ENCODE data around the gene FGFR2.

Gene FGFR2

GRCh38 chr10:121595351-121595805 is 2.9 kb downstream of the FGFR2 start:
- TF ChIP-seq CTCF (IDR thresholded peaks at IDR 0.05) = no peak
- no peak for DNase-seq (ENCODE audit: low spot score)
- Histone ChIP-seq H3K4me3 (no peak overlapping the region), H3K27ac (no peak overlapping the region)

DNA sequence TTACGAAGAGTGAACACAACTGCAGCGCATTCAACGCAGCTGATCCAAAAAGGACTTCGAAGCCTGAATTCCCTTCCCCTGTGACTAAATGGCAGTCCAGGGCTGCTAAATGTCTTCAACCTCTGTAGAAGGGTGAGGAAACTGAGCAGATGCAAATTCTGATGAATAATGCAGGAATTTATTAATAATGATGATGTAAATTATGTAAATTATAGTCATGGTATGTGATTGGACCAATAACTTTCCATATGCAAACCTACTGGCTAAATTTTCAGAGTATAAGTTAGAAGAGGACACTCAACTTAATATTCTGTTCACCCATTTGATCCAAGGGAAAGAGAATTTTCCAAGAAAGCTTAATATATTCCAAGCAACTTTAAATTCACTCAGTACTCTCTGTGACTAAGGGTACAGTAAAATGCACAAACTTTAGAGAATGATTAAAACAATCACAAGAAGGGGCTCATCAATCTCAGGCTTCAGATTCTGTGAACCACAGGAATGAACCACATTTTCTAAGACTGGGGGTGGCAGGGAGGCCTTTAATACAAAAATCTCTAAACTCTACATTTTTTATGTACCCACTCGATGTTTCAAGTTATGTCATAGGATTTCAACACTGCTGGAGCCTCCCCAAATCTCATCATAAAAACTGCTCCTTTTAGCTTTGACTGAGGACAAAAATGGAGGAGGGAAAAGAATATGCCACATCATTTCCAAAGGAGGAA is 3.5 kb downstream of the FGFR2 start:
- H3K4me3 ChIP-seq = no peak overlapping the region
- H3K27ac ChIP-seq = no peak overlapping the region
- no peak for TF ChIP-seq CTCF (IDR thresholded peaks at IDR 0.05)
- no peak for DNase-seq (ENCODE audit: low spot score)

DNA sequence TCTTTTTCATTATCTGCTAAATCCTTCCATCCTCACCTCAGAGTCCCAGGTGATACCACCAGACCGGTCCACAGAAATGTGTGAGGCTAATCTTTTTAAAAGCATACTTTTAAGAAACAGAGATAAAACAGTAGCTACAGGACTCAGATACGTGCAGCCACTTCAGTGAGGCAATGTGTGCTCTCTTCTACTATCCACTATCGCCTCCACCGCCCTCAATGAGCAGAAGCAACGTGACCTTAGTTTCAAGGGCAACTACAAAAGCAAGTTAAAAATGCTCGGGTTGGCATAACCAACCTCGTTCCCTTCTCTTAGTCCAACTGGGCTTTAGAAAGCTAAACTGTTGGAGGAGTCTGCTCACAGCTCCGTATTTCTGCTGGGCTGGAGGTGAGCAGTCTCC is 4.2 kb downstream of the FGFR2 start:
- H3K4me3 ChIP-seq = no peak overlapping the region
- TF ChIP-seq CTCF (IDR thresholded peaks at IDR 0.05) = no peak
- H3K27ac ChIP-seq = no peak overlapping the region
- DNase-seq (ENCODE audit: low spot score) = no peak

- no peak for DNase-seq (ENCODE audit: low spot score)
- no peak for TF ChIP-seq CTCF (IDR thresholded peaks at IDR 0.05)
- Histone ChIP-seq H3K4me3 (no peak overlapping the region), H3K27ac (no peak overlapping the region)
Observed at GRCh38 chr10:121593281-121594075, 4.8 kb downstream of the FGFR2 start.

DNA sequence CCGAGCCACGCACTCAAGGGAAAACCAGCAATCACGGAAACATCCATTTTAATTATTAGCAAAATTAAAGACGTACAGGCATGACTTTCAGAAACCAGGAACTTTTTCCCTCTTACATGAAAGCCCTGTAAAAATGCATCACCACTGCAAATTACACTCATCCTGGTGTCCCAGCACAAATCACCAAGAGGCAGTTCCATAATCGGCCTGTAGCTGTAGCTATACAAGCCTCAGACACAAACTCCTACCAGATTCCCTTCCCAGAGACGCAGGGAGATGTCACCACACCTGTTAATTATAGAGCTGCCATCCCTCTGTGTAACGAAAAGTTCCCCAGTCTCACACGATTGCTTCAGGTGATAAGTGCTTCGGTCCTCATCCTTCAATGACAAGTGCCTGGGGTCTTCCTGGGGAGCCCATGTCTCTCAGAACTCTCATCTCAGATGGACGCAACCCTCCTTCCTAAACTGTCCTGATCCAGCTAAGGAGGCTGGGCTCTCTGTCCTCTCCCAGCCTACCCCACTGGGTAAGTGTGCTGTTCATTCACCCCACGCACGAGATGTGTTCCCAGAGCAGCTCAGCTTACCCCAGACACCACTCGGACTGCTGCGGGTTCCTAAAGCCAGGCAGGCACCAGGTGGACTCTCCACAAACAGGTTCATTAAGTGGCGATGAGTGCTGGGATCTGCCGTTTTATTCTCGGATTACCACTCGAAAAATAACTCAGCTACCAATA is 5.9 kb downstream of the FGFR2 start:
- TF ChIP-seq CTCF (IDR thresholded peaks at IDR 0.05) = no peak
- DNase-seq (ENCODE audit: low spot score) = no peak
- Histone ChIP-seq H3K4me3 (no peak overlapping the region), H3K27ac (no peak overlapping the region)

GRCh38 chr10:121591186-121591585 is 7.1 kb downstream of the FGFR2 start:
- DNase-seq (ENCODE audit: low spot score) = no peak
- H3K27ac ChIP-seq = no peak overlapping the region
- no peak for TF ChIP-seq CTCF (IDR thresholded peaks at IDR 0.05)

More at GRCh38 chr10:121591186-121591585, 7.1 kb downstream of the FGFR2 start:
- no peak overlapping the region for H3K4me3 ChIP-seq
